Left ventricle myocardium inferior (tissue), 1 donor: ENCODE measurements around the gene CENATAC. TPM values are rescaled to one million over a fixed set of nuclear protein-coding genes. Genes with fewer than 3 reads are reported as not detected.
A peak's percentile ranks its signal among the peaks of the same experiment; 100 is the strongest.
"Not testable (repeated sequence)": the region's sequence is repeated elsewhere in the genome, so short reads cannot be mapped to it uniquely, and the experiment has no call there.

Experiments used
- DNase-seq: peaks from one replicate; pipeline ENCODE4 v3.0.0-alpha.2; 2020
- H3K27ac ChIP-seq: fragments of 200-600 bp; replicated peaks from 2 replicates; pipeline ENCODE4 v1.8.0; 2021
- H3K27me3 ChIP-seq: fragments of 200-600 bp; 2 replicates; pipeline ENCODE4 v1.8.0; 2021; ENCODE audit warnings: low read depth
- H3K36me3 ChIP-seq: fragments of 200-600 bp; 2 replicates; pipeline ENCODE4 v1.8.0; 2021
- H3K4me1 ChIP-seq: fragments of 200-600 bp; 2 replicates; pipeline ENCODE4 v1.8.0; 2021
- H3K4me3 ChIP-seq: fragments of 200-600 bp; 2 replicates; pipeline ENCODE4 v1.8.0; 2021; ENCODE audit warnings: mild to moderate bottlenecking, moderate library complexity
- H3K9me3 ChIP-seq: fragments of 200-600 bp; replicated peaks from 2 replicates; pipeline ENCODE4 v1.8.0; 2021
- intact Hi-C: fragments of 100-400 bp; cut with micrococcal nuclease; formaldehyde crosslinking; loops from one replicate; pipeline ENCODE4 v1.11.0; 2022
- long read RNA-seq: library from polyadenylated mRNA; unstranded; transcript quantifications from one replicate; pipeline ENCODE4 v2.0.0, GENCODE V29; 2021
- total RNA-seq: library from RNA; stranded (reverse); fragmentation: NEBNext Ultra II Directional; extraction: Animal tissue kit (Norgen Biotek cat#: 25700); gene quantifications from one replicate; pipeline ENCODE4 v1.2.1, GENCODE V29; 2021
- TF ChIP-seq, protein P1 (sequence below): fragments of 200-600 bp; IDR thresholded peaks from 2 replicates; pipeline ENCODE4 v1.8.0; 2021; ENCODE audit warnings: antibody characterized with exemption, mild to moderate bottlenecking, borderline replicate concordance
- donor health status: DM: no; HTN: yes; CAD: no; lungs with severe emphysema.

The CENATAC gene, protein sequence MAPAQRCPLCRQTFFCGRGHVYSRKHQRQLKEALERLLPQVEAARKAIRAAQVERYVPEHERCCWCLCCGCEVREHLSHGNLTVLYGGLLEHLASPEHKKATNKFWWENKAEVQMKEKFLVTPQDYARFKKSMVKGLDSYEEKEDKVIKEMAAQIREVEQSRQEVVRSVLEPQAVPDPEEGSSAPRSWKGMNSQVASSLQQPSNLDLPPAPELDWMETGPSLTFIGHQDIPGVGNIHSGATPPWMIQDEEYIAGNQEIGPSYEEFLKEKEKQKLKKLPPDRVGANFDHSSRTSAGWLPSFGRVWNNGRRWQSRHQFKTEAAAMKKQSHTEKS
- total RNA-seq = 9.7 TPM
- long read RNA-seq, partial matches to known transcripts = 1 of 4 reads
- long read RNA-seq, other reads (novel, unspliced or antisense) = 2 of 4 reads

DNA sequence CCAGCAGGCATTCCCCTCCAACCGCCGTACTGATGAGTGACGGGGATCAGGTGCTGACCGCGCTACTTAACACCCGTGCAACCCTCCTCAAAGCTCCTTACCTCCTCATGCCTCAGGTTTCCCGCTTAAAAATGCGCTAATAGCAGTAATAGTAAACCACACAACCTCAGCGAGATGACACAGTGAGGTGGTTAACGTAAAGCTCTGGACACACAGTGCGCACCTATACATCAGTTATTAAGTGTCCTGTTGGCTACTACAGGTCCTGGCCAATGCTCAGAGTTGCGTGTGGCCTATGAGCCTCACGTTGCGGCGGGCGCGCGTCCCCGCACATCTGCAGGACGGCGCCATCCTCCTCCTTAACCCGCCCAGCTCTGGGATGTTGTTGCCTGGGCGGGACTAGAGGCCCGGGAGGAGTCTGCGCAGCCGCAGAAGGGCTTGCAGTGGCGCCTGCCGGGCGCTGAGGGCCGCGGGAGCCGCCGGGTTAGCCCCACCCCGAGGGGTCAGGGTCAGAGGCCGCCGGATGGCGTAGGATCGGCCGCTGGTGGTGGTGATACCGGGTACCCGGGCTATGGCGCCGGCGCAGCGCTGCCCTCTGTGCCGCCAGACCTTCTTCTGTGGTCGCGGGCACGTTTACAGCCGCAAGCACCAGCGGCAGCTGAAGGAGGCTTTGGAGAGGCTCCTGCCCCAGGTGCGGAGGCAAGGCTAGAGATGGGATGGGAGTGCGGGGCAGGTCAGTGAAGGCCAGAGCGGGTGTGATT is at the start of gene CENATAC:
Gene CENATAC, plus strand, starts transcription at position 512 of the 761 bp plus-strand sequence. Its CDS starts 60 bp downstream, at position 572.
- peak within 1 kb of the TSS; percentile 90 for H3K27ac ChIP-seq
- TF ChIP-seq, protein P1, sequence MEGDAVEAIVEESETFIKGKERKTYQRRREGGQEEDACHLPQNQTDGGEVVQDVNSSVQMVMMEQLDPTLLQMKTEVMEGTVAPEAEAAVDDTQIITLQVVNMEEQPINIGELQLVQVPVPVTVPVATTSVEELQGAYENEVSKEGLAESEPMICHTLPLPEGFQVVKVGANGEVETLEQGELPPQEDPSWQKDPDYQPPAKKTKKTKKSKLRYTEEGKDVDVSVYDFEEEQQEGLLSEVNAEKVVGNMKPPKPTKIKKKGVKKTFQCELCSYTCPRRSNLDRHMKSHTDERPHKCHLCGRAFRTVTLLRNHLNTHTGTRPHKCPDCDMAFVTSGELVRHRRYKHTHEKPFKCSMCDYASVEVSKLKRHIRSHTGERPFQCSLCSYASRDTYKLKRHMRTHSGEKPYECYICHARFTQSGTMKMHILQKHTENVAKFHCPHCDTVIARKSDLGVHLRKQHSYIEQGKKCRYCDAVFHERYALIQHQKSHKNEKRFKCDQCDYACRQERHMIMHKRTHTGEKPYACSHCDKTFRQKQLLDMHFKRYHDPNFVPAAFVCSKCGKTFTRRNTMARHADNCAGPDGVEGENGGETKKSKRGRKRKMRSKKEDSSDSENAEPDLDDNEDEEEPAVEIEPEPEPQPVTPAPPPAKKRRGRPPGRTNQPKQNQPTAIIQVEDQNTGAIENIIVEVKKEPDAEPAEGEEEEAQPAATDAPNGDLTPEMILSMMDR = peak; percentile 28
- peak; percentile 97 for DNase-seq
- H3K4me3 ChIP-seq = peak within 1 kb of the TSS; percentile 99
- intact Hi-C loops = no loop called here
- no peaks in the 10 kb centered on the region for H3K27me3 ChIP-seq
- H3K9me3 ChIP-seq = no peaks in the 10 kb centered on the region
- H3K36me3 ChIP-seq = peaks cover 40% of the 10 kb centered on the region
- peaks cover 36% of the 10 kb centered on the region for H3K4me1 ChIP-seq

DNA sequence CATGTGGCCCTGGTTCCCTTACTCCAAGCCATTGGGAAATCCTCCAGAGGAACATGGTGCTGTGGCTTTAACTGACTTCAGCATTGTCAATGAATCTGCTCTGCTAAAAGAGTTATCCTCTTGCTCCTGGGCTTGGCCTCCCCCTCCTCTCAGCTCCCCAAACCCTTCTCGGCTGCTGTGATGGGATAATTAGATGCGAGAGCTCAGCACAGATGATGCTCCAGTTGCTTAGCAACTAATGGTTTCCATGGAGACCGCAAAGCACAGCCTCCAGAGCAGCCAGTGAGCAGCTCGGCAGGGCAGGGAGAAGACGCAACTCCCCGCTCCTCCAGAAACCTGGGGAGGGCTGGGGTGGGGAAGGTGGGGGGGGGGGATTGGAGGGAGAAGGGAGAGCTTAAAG is 44.7 kb upstream of the CENATAC start:
- no peak for DNase-seq

DNA sequence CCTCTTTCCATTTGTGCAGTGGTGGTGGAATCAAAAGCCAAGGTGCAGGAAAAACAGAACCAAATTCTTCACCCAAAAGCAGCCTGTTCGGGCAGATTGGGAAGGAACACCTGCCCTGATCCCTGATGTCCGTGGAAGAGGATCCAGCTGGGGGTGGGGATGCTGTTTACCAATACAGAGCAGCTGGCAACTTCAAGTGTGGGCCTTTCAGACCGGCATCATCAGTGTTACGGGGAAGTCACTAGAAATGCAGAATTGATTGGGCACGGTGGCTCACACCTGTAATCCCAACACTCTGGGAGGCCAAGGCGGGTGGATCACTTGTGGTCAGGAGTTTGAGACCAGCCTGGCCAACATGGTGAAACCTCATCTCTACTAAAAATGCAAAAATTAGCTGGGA is 44.0 kb upstream of the CENATAC start:
- H3K4me1 ChIP-seq = not testable (repeated sequence)
- intact Hi-C loops = loop anchor here (10.0 kb wide), 1 partner anchor 49 kb away; no protein-coding TSS in a partner anchor

More for the DNA sequence above, 44.7 kb upstream of the CENATAC start:
- Histone ChIP-seq H3K27ac (no peak overlapping the region), H3K9me3 (no peaks in the 10 kb centered on the region), H3K36me3 (no peaks in the 10 kb centered on the region), H3K4me3 (no peak overlapping the region), H3K27me3 (peaks cover 44% of the 10 kb centered on the region), H3K4me1 (no peaks in the 10 kb centered on the region)
- intact Hi-C loops = loop anchor here (10.0 kb wide), 1 partner anchor 48 kb away; no protein-coding TSS in a partner anchor
- TF ChIP-seq, protein P1 = no peak

DNA sequence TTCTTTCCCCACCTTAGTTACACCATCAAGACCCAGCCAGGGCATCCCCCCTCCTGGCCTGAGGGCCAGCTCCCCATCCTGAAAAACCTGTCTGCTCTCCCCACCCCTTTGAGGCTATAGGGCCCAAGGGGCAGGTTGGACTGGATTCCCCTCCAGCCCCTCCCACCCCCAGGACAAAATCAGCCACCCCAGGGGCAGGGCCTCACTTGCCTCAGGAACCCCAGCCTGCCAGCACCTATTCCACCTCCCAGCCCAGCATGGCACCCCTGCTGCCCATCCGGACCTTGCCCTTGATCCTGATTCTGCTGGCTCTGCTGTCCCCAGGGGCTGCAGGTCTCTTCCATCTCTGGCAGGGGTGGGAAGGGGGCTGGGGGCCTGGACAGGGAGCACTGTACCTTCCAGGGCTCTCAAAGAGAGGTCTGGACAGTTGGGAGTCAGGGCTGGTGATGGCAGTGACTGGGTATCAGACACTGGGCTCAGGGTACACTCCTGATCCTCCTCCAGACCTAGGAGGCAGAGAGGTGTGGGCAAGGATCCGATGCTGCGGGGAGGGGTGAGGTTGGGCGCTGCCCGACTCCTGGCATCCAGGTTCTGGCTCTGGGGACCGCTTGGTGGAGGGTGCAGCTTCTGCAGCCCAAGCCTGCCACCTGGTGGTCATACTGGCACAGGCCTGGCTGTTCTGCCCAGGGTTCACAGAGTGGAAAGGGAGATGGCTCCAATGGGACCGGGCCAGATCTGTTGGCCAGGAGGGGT is 41.7 kb upstream of the CENATAC start, which contains the start of gene UPK2:
Gene UPK2, plus strand, starts transcription at position 205 of the 753 bp plus-strand sequence. Its CDS starts 53 bp downstream, at position 258.
- Histone ChIP-seq H3K27ac (no peak within 1 kb of the TSS), H3K4me1 (no peaks in the 10 kb centered on the region), H3K9me3 (no peaks in the 10 kb centered on the region), H3K4me3 (no peak within 1 kb of the TSS), H3K27me3 (peaks cover 33% of the 10 kb centered on the region), H3K36me3 (no peaks in the 10 kb centered on the region)
- intact Hi-C loops = loop anchor here (10.0 kb wide), 1 partner anchor 51 kb away; no protein-coding TSS in a partner anchor
- DNase-seq = peak; percentile 84
- TF ChIP-seq, protein P1 = peak; percentile 97

More for the DNA sequence above, 44.0 kb upstream of the CENATAC start:
- not testable (repeated sequence) for H3K27ac ChIP-seq, H3K36me3 ChIP-seq, H3K4me3 ChIP-seq, DNase-seq, H3K9me3 ChIP-seq
- peaks cover 44% of the 10 kb centered on the region for H3K27me3 ChIP-seq

DNA sequence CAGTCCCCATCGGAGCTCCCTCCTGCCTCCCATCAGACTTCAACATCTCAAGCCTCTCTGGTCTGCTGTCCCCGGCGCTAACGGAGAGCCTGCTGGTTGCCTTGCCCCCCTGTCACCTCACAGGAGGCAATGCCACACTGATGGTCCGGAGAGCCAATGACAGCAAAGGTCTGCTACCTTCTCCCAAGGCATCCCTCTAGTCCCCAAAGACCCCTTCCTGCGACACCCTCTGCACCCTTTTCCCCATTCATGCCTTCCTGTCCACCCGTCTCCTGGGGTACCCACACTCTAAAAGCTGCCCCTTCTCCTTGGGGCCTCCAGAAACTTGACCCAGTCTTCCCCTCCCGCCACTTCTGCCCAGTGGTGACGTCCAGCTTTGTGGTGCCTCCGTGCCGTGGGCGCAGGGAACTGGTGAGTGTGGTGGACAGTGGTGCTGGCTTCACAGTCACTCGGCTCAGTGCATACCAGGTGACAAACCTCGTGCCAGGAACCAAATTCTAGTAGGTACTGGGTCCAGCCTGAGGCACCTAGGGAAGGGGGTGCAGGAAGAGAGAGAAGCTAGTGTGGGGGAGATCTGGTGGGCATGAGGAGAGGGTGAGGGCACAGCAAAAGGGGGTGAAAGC is 41.0 kb upstream of the CENATAC start:
- Histone ChIP-seq H3K27ac (no peak overlapping the region), H3K4me3 (no peak overlapping the region), H3K36me3 (no peaks in the 10 kb centered on the region), H3K9me3 (no peaks in the 10 kb centered on the region), H3K27me3 (peaks cover 26% of the 10 kb centered on the region), H3K4me1 (no peaks in the 10 kb centered on the region)
- intact Hi-C loops = loop anchor here (10.0 kb wide), 1 partner anchor 52 kb away; no protein-coding TSS in a partner anchor
- TF ChIP-seq, protein P1 = no peak
- no peak for DNase-seq
